ENCODE data around the gene SYT11. TPM values are rescaled to one million over a fixed set of nuclear protein-coding genes. Genes with fewer than 3 reads are reported as not detected.

SYT11 gene
- total and polyA plus RNA-seq, 2 of the 8 experiments (the other 6 are each of a cell fraction or from before 2014, with no cell fraction given) = 7.2 to 9.6 TPM

- TF ChIP-seq CHD7 (IDR thresholded peaks at IDR 0.05; ENCODE audit: insufficient replicate concordance, low read length) (no peak), NRF1 (IDR thresholded peaks at IDR 0.05; ENCODE audit: low read depth, low read length) (no peak), GTF2F1 (IDR thresholded peaks at IDR 0.05; ENCODE audit: borderline replicate concordance, low read depth, low read length) (no peak), JUND (IDR thresholded peaks at IDR 0.05; ENCODE audit: low read length) (no peak), BACH1 (IDR thresholded peaks at IDR 0.05; ENCODE audit: low read length) (no peak), HDAC6 (IDR thresholded peaks at IDR 0.05; ENCODE audit: low read depth, low read length) (no peak), CHD2 (IDR thresholded peaks at IDR 0.05; ENCODE audit: low read length) (no peak), RNF2 (IDR thresholded peaks at IDR 0.05; ENCODE audit: borderline replicate concordance, low read depth, low read length, missing control alignments, poor library complexity, severe bottlenecking) (no peak), POU5F1 (IDR thresholded peaks at IDR 0.05; ENCODE audit: low read depth, low read length) (no peak)
Observed at GRCh38 chr1:155904261-155904660, 44.9 kb downstream of the SYT11 start (continued).
